ENCODE measurements around the gene GRM7.

Gene GRM7

DNA sequence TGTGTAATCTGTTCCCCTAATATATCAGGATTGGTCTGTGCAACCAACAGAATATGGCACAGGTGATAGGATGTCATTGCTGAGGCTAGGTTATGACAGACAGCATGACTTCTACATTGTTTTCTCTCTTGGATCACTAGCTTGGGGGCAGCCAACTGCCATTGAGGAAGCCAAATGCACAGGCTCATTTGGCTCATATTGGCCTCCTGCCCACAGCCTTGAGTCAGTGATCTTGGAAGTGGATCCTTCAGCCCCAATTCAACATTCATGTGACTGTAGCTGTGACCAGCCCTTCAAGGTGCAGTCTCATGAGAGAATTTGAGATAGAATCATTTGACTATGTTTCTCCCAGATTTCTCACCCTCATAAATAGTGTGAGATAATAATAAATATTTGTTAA lies 675.6 kb downstream of the GRM7 start:
- no peak overlapping the region for H3K4me3 ChIP-seq (ENCODE audit: low read depth, low read length)
- H3K4me1 ChIP-seq (ENCODE audit: control insufficient read depth, insufficient read depth, low read length): no peaks in the 10 kb centered on the region
- TF ChIP-seq ZNF302 (tag by site-specific recombination; IDR thresholded peaks at IDR 0.05; ENCODE audit: low read depth) (no peak), GFI1B (tag by site-specific recombination; IDR thresholded peaks at IDR 0.05) (no peak), ZNF623 (tag by site-specific recombination; IDR thresholded peaks at IDR 0.05) (no peak), ZNF202 (tag by site-specific recombination; IDR thresholded peaks at IDR 0.05; ENCODE audit: borderline replicate concordance) (no peak), SALL2 (tag by site-specific recombination; IDR thresholded peaks at IDR 0.05; ENCODE audit: borderline replicate concordance) (no peak), ZNF274 (IDR thresholded peaks at IDR 0.05; ENCODE audit: low read length) (no peak), ZNF274 (tag by site-specific recombination; IDR thresholded peaks at IDR 0.05; ENCODE audit: borderline replicate concordance) (no peak), ZNF221 (tag by site-specific recombination; IDR thresholded peaks at IDR 0.05; ENCODE audit: borderline replicate concordance) (no peak), GLIS1 (tag by site-specific recombination; IDR thresholded peaks at IDR 0.05) (no peak), ZNF391 (tag by site-specific recombination; IDR thresholded peaks at IDR 0.05; ENCODE audit: borderline replicate concordance, low read depth) (no peak), ZNF660 (tag by site-specific recombination; IDR thresholded peaks at IDR 0.05) (no peak)
- TF ChIP-seq, protein P1, sequence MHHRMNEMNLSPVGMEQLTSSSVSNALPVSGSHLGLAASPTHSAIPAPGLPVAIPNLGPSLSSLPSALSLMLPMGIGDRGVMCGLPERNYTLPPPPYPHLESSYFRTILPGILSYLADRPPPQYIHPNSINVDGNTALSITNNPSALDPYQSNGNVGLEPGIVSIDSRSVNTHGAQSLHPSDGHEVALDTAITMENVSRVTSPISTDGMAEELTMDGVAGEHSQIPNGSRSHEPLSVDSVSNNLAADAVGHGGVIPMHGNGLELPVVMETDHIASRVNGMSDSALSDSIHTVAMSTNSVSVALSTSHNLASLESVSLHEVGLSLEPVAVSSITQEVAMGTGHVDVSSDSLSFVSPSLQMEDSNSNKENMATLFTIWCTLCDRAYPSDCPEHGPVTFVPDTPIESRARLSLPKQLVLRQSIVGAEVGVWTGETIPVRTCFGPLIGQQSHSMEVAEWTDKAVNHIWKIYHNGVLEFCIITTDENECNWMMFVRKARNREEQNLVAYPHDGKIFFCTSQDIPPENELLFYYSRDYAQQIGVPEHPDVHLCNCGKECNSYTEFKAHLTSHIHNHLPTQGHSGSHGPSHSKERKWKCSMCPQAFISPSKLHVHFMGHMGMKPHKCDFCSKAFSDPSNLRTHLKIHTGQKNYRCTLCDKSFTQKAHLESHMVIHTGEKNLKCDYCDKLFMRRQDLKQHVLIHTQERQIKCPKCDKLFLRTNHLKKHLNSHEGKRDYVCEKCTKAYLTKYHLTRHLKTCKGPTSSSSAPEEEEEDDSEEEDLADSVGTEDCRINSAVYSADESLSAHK (tag by site-specific recombination; IDR thresholded peaks at IDR 0.05): no peak
- TF ChIP-seq, protein P2, sequence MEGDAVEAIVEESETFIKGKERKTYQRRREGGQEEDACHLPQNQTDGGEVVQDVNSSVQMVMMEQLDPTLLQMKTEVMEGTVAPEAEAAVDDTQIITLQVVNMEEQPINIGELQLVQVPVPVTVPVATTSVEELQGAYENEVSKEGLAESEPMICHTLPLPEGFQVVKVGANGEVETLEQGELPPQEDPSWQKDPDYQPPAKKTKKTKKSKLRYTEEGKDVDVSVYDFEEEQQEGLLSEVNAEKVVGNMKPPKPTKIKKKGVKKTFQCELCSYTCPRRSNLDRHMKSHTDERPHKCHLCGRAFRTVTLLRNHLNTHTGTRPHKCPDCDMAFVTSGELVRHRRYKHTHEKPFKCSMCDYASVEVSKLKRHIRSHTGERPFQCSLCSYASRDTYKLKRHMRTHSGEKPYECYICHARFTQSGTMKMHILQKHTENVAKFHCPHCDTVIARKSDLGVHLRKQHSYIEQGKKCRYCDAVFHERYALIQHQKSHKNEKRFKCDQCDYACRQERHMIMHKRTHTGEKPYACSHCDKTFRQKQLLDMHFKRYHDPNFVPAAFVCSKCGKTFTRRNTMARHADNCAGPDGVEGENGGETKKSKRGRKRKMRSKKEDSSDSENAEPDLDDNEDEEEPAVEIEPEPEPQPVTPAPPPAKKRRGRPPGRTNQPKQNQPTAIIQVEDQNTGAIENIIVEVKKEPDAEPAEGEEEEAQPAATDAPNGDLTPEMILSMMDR (tag by site-specific recombination; IDR thresholded peaks at IDR 0.05): no peak
- POLR2A ChIA-PET: no interaction called here
- H3K36me3 ChIP-seq (ENCODE audit: control insufficient read depth in 2 of 2, insufficient read depth in 1 of 2, low read length in 2 of 2): no peaks in the 10 kb centered on the region
- no peaks in the 10 kb centered on the region for H3K9me3 ChIP-seq (ENCODE audit: control insufficient read depth, insufficient read depth, low read depth, low read length)
- CTCF ChIA-PET: interaction anchor here (0.6 kb wide), 1 partner anchor 102 kb away, joined by 6 read pairs; no protein-coding TSS in a partner anchor
- H3K27ac ChIP-seq (ENCODE audit: extremely low read depth, low read depth, low read length): no peak overlapping the region

DNA sequence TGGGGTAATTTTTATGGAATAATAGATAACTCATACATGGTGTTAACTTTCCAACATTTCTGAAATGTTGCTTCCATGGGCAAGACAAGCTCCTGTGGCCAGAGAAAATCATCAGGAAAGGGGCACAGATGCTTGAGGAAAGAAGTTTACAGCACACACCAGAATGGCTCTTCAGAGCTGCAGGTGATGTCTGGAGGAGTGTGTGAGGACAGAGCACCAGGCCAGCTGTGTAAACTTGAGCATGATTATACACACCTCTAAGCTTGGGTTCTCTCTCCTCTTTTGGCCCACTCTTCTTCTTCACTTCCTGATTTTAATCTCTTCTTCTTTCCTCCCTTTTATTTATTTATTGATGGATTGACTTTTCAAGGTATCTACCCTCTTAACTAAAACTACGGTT lies 676.0 kb downstream of the GRM7 start:
- TF ChIP-seq ZNF133 (tag by site-specific recombination; IDR thresholded peaks at IDR 0.05) (no peak), TCF7L2 (IDR thresholded peaks at IDR 0.05; ENCODE audit: borderline replicate concordance, low read depth, low read length) (no peak), ZSCAN23 (tag by site-specific recombination; IDR thresholded peaks at IDR 0.05) (no peak), ZNF341 (tag by site-specific recombination; IDR thresholded peaks at IDR 0.05; ENCODE audit: low read depth) (no peak), ZNF223 (tag by site-specific recombination; IDR thresholded peaks at IDR 0.05) (no peak), MEIS1 (CRISPR knock-in tag; IDR thresholded peaks at IDR 0.05; ENCODE audit: borderline replicate concordance) (no peak), OVOL3 (tag by site-specific recombination; IDR thresholded peaks at IDR 0.05) (no peak), KLF7 (tag by site-specific recombination; IDR thresholded peaks at IDR 0.05; ENCODE audit: borderline replicate concordance) (no peak), ZNF791 (tag by site-specific recombination; IDR thresholded peaks at IDR 0.05) (no peak), HOXA7 (CRISPR knock-in tag; IDR thresholded peaks at IDR 0.05; ENCODE audit: borderline replicate concordance) (no peak), BCL11B (tag by site-specific recombination; IDR thresholded peaks at IDR 0.05; ENCODE audit: low read depth) (no peak)
- TF ChIP-seq, protein P3, sequence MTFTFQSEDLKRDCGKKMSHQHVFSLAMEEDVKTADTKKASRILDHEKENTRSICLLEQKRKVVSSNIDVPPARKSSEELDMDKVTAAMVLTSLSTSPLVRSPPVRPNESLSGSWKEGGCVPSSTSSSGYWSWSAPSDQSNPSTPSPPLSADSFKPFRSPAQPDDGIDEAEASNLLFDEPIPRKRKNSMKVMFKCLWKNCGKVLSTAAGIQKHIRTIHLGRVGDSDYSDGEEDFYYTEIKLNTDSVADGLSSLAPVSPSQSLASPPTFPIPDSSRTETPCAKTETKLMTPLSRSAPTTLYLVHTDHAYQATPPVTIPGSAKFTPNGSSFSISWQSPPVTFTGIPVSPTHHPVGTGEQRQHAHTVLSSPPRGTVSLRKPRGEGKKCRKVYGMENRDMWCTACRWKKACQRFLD (tag by site-specific recombination; IDR thresholded peaks at IDR 0.05): no peak
- TF ChIP-seq, protein P4, sequence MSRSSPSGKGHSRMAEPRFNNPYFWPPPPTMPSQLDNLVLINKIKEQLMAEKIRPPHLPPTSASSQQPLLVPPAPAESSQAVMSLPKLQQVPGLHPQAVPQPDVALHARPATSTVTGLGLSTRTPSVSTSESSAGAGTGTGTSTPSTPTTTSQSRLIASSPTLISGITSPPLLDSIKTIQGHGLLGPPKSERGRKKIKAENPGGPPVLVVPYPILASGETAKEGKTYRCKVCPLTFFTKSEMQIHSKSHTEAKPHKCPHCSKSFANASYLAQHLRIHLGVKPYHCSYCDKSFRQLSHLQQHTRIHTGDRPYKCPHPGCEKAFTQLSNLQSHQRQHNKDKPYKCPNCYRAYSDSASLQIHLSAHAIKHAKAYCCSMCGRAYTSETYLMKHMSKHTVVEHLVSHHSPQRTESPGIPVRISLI (tag by site-specific recombination; IDR thresholded peaks at IDR 0.05): no peak
- TF ChIP-seq, protein P5, sequence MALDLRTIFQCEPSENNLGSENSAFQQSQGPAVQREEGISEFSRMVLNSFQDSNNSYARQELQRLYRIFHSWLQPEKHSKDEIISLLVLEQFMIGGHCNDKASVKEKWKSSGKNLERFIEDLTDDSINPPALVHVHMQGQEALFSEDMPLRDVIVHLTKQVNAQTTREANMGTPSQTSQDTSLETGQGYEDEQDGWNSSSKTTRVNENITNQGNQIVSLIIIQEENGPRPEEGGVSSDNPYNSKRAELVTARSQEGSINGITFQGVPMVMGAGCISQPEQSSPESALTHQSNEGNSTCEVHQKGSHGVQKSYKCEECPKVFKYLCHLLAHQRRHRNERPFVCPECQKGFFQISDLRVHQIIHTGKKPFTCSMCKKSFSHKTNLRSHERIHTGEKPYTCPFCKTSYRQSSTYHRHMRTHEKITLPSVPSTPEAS (tag by site-specific recombination; IDR thresholded peaks at IDR 0.05): no peak
- TF ChIP-seq, protein P2 (tag by site-specific recombination; IDR thresholded peaks at IDR 0.05): no peak
- POLR2A ChIA-PET: no interaction called here
- CTCF ChIA-PET: interaction anchor here (0.6 kb wide), 1 partner anchor 102 kb away, joined by 6 read pairs; no protein-coding TSS in a partner anchor
- no peak overlapping the region for H3K27ac ChIP-seq (ENCODE audit: extremely low read depth, low read depth, low read length)
- H3K9me3 ChIP-seq (ENCODE audit: control insufficient read depth, insufficient read depth, low read depth, low read length): no peaks in the 10 kb centered on the region
- no peaks in the 10 kb centered on the region for H3K36me3 ChIP-seq (ENCODE audit: control insufficient read depth in 2 of 2, insufficient read depth in 1 of 2, low read length in 2 of 2)
- no peak overlapping the region for H3K4me3 ChIP-seq (ENCODE audit: low read depth, low read length)
- H3K4me1 ChIP-seq (ENCODE audit: control insufficient read depth, insufficient read depth, low read length): no peaks in the 10 kb centered on the region
